Keratinocyte (primary cell): ENCODE data around the gene DENND5B. TPM values are rescaled to one million over a fixed set of nuclear protein-coding genes. Genes with fewer than 3 reads are reported as not detected.
A peak's percentile ranks its signal among the peaks of the same experiment; 100 is the strongest.

Experiments used
- DNase-seq: peaks from one replicate; pipeline ENCODE4 v3.0.0-alpha.2; 2011; ENCODE audit warnings: low read depth, missing footprints, low spot score
- FAIRE-seq: peaks from 2 replicates; lab custom pipeline; 2011; peaks lifted over from hg19 to GRCh38; lab: Jason Lieb, UNC
- H2AFZ ChIP-seq: 2 replicates; pipeline ENCODE4 v1.6.0; 2012; ENCODE audit warnings: low read length, control low read depth, inconsistent platforms; ENCODE audit not compliant: control insufficient read depth
- H3K27ac ChIP-seq: 2 replicates; pipeline ENCODE4 v1.5.1; 2011; ENCODE audit warnings: low read length; ENCODE audit not compliant: control insufficient read depth, insufficient read depth
- H3K27me3 ChIP-seq: 3 replicates; pipeline ENCODE4 v1.6.0; 2011; ENCODE audit warnings: low read length; ENCODE audit not compliant: control insufficient read depth, insufficient read depth; ENCODE audit errors: extremely low read depth
- H3K36me3 ChIP-seq, 2 experiments: 2 replicates in 1 of 2; 3 replicates in 1 of 2; pipeline ENCODE4 v1.5.1; 2011; ENCODE audit warnings: low read length in 2 of 2, mild to moderate bottlenecking in 1 of 2; ENCODE audit not compliant: control insufficient read depth in 2 of 2, insufficient read depth in 2 of 2; ENCODE audit errors: extremely low read depth in 1 of 2
- H3K4me1 ChIP-seq: 3 replicates; pipeline ENCODE4 v1.5.1; 2011; ENCODE audit warnings: low read length; ENCODE audit not compliant: control insufficient read depth, insufficient read depth; ENCODE audit errors: extremely low read depth
- H3K4me2 ChIP-seq: 3 replicates; pipeline ENCODE4 v1.6.0; 2011; ENCODE audit warnings: low read depth, low read length; ENCODE audit not compliant: control insufficient read depth, insufficient read depth; ENCODE audit errors: extremely low read depth
- H3K4me3 ChIP-seq, 3 experiments: fragments of 200-600 bp in 1 of 3; sonication (generic) in 1 of 3; 2 replicates in 2 of 3; 3 replicates in 1 of 3; pipeline ENCODE4 v1.5.1; 2011 to 2016; ENCODE audit warnings: low read length in 3 of 3, mild to moderate bottlenecking in 3 of 3, control low read depth in 2 of 3, inconsistent platforms in 1 of 3, low read depth in 1 of 3, mixed read lengths in 1 of 3, mixed run types in 1 of 3, moderate library complexity in 1 of 3; ENCODE audit not compliant: control insufficient read depth in 2 of 3, insufficient read depth in 2 of 3; ENCODE audit errors: extremely low read depth in 1 of 3
- H3K79me2 ChIP-seq: 2 replicates; pipeline ENCODE4 v1.6.0; 2012; ENCODE audit warnings: low read length; ENCODE audit not compliant: control insufficient read depth, insufficient read depth
- H3K9ac ChIP-seq: 3 replicates; pipeline ENCODE4 v1.6.0; 2011; ENCODE audit warnings: low read length; ENCODE audit not compliant: control insufficient read depth, insufficient read depth; ENCODE audit errors: extremely low read depth
- H3K9me1 ChIP-seq: 3 replicates; pipeline ENCODE4 v1.6.0; 2011; ENCODE audit warnings: low read length; ENCODE audit not compliant: control insufficient read depth, insufficient read depth; ENCODE audit errors: extremely low read depth
- H3K9me3 ChIP-seq: 2 replicates; pipeline ENCODE4 v1.5.1; 2012; ENCODE audit warnings: low read depth, low read length; ENCODE audit not compliant: control insufficient read depth
- H4K20me1 ChIP-seq: 3 replicates; pipeline ENCODE4 v1.6.0; 2011; ENCODE audit warnings: low read length; ENCODE audit not compliant: control insufficient read depth, insufficient read depth; ENCODE audit errors: extremely low read depth
- EZH2 ChIP-seq: IDR thresholded peaks from one replicate; pipeline ENCODE4 v1.6.1; 2012; ENCODE audit warnings: inconsistent platforms, mild to moderate bottlenecking, low read length, moderate library complexity
- dilution Hi-C: fragments of 300-500 bp; cut with MboI; formaldehyde crosslinking; loops from one replicate; pipeline ENCODE4 v1.7.0; 2020; ENCODE audit warnings: low sequenced_read_pairs; ENCODE audit not compliant: extremely low pct_ligation_motif_present
- polyA plus RNA-seq, 5 experiments: library from polyadenylated mRNA; depleted of rRNA in 3 of 5; stranded (reverse) in 3 of 5; stranded (forward) in 1 of 5; unstranded in 1 of 5; fragments of >200 nt; gene quantifications; 1 replicate in 1 of 5; 2 replicates in 3 of 5; 3 replicates in 1 of 5; pipeline versions ENCODE4 v1.2.1 to v1.2.3, GENCODE V29; 2011 to 2012; ENCODE audit warnings: missing spikeins in 2 of 5, low read depth in 1 of 5, low replicate concordance in 1 of 5
- TF ChIP-seq, protein P1 (sequence below), 3 experiments: IDR thresholded peaks in 1 of 3; conservative IDR thresholded peaks in 1 of 3; optimal IDR thresholded peaks in 1 of 3; 2 replicates in 2 of 3; 3 replicates in 1 of 3; pipeline versions ENCODE3 to v1.5.1; 2011; ENCODE audit warnings: low read length in 3 of 3, mild to moderate bottlenecking in 3 of 3, moderate library complexity in 2 of 3, control low read depth in 1 of 3, inconsistent platforms in 1 of 3; ENCODE audit not compliant: insufficient read depth in 2 of 3; ENCODE audit errors: extremely low read depth in 1 of 3

The DENND5B gene
- polyA plus RNA-seq, 1 donor (not counting 4 experiments of a cell fraction or from before 2014, with no cell fraction given), result 4.7 TPM

DNA sequence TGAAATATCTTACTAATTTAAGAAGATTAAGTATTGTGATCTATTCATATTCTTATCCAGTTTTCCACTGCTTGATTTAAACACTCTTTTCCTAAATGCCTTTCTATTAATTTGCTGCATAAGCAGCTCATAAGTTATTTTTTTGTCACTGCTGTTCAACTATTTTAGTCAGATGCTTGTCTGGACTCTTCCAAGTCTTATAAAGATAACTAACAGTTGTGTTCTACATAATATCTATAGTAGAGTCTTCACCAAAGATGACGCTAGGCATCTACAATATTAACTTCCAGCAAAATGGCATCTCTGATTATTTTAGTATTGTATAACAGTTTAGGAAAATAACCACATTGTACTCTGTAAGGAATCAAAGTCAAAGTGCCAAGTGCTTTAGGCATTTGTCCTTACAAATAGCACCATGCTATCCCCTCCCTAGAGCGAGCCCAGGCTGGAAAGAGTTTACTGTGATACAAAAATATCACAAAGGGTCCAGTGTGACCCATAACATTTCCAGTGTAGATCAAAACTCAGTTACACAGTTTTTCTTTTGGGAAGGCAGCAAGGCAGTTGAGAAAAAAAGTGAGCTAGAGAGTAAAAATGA, 98.2 kb downstream of the DENND5B start:
- H4K20me1 ChIP-seq, result no peaks in the 10 kb centered on the region
- no peaks in the 10 kb centered on the region for H3K79me2 ChIP-seq
- no peaks in the 10 kb centered on the region for H3K9me3 ChIP-seq
- TF ChIP-seq EZH2, result no peak
- TF ChIP-seq, protein P1, sequence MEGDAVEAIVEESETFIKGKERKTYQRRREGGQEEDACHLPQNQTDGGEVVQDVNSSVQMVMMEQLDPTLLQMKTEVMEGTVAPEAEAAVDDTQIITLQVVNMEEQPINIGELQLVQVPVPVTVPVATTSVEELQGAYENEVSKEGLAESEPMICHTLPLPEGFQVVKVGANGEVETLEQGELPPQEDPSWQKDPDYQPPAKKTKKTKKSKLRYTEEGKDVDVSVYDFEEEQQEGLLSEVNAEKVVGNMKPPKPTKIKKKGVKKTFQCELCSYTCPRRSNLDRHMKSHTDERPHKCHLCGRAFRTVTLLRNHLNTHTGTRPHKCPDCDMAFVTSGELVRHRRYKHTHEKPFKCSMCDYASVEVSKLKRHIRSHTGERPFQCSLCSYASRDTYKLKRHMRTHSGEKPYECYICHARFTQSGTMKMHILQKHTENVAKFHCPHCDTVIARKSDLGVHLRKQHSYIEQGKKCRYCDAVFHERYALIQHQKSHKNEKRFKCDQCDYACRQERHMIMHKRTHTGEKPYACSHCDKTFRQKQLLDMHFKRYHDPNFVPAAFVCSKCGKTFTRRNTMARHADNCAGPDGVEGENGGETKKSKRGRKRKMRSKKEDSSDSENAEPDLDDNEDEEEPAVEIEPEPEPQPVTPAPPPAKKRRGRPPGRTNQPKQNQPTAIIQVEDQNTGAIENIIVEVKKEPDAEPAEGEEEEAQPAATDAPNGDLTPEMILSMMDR (optimal IDR thresholded peaks at IDR 0.05 in 1 of 3, IDR thresholded peaks at IDR 0.05 in 1 of 3, conservative IDR thresholded peaks at IDR 0.05 in 1 of 3; ENCODE audit: extremely low read depth in 1 of 3, insufficient read depth in 2 of 3, low read length in 3 of 3), result no peak
- peak overlapping the region; percentile 75 for H3K27ac ChIP-seq
- H3K36me3 ChIP-seq, result no peaks in the 10 kb centered on the region
- H3K4me3 ChIP-seq, result peak overlapping the region in 1 of 3 experiments; percentile 5
- no peaks in the 10 kb centered on the region for H3K27me3 ChIP-seq
- DNase-seq, result no peak
- no peak for FAIRE-seq
- peak overlapping the region; percentile 73 for H2AFZ ChIP-seq
- peak overlapping the region; percentile 77 for H3K4me2 ChIP-seq
- dilution Hi-C loops, result no loop called here
- H3K4me1 ChIP-seq, result peaks cover 27% of the 10 kb centered on the region
- no peaks in the 10 kb centered on the region for H3K9me1 ChIP-seq
- H3K9ac ChIP-seq, result no peak overlapping the region

DNA sequence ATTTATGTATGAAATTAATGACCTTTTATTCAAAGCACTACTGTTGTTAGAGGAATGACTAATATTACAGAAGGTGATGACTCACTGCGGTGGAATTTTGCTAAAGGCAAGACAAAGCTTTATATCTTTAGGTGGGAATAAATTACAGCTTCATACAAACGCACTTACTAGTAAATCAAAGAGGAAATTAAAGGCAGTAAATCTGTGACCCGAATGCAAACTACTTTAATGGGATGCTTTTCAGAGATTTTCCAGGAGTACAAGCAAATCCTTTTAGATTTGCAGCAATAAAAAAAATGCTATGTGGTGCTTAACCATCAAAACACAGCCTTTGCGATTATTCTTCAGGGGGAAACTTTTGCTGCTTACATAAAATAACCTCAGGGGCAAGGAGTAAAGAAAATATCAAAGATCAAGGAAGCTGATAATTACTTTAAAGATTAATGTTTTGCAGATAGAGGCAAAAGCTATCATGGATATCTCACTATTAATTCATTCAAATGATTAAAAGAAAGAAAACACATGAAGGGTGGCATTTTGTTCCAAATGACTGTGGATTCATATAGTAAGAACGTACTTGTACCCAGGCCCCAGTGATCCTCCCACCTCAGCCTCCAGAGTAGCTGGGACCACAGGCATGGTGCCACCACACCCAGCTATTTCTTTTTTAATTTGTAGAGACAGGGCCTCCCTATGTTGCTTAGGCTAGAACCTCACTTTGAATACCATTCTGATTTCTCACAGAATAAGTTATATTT, 98.9 kb downstream of the DENND5B start:
- peak overlapping the region in 2 of 3 experiments; percentile 26 to 36 for H3K4me3 ChIP-seq
- peaks cover 27% of the 10 kb centered on the region for H3K4me1 ChIP-seq
- peak overlapping the region; percentile 77 for H3K4me2 ChIP-seq
- peak overlapping the region; percentile 75 for H3K27ac ChIP-seq
- no peaks in the 10 kb centered on the region for H4K20me1 ChIP-seq
- no peaks in the 10 kb centered on the region for H3K9me1 ChIP-seq
- H3K79me2 ChIP-seq, result no peaks in the 10 kb centered on the region
- dilution Hi-C loops, result no loop called here
- H2AFZ ChIP-seq, result no peak overlapping the region
- TF ChIP-seq, protein P1 (optimal IDR thresholded peaks at IDR 0.05 in 1 of 3, IDR thresholded peaks at IDR 0.05 in 1 of 3, conservative IDR thresholded peaks at IDR 0.05 in 1 of 3; ENCODE audit: extremely low read depth in 1 of 3, insufficient read depth in 2 of 3, low read length in 3 of 3), result no peak
- no peak for TF ChIP-seq EZH2
- peak overlapping the region; percentile 30 for H3K9ac ChIP-seq
- FAIRE-seq, result peak; percentile 23
- H3K36me3 ChIP-seq, result no peaks in the 10 kb centered on the region
- no peaks in the 10 kb centered on the region for H3K9me3 ChIP-seq
- H3K27me3 ChIP-seq, result no peaks in the 10 kb centered on the region
- peak; percentile 71 for DNase-seq
